T-cell (primary cell): ENCODE data around the gene SH3RF1. TPM values are rescaled to one million over a fixed set of nuclear protein-coding genes. Genes with fewer than 3 reads are reported as not detected.

ENCODE experiments used
- ATAC-seq, 4 experiments: fragments of 200-7000 bp in 3 of 4; fragments of 150-1000 bp in 1 of 4; cut with Tn5 transposase; replicated peaks in 1 of 4; 1 replicate in 3 of 4; 2 replicates in 1 of 4; pipeline ENCODE4 v1.10.0; 2021; ENCODE audit warnings: moderate library complexity in 3 of 4, mild to moderate bottlenecking in 2 of 4, moderate number of reproducible peaks in 1 of 4
- CTCF ChIA-PET, 2 donors: fragments of 300-600 bp; sonication (Branson Sonifier 250); formaldehyde crosslinking; loops; one replicate each; lab custom pipeline; 2022; ENCODE audit warnings: antibody characterized with exemption in 2 of 2; lab: Charles Lee
- POLR2A ChIA-PET, 2 donors: fragments of 300-600 bp; sonication (Branson Sonifier 250); formaldehyde crosslinking; loops; one replicate each; lab custom pipeline; 2022; ENCODE audit warnings: antibody characterized with exemption in 2 of 2; lab: Charles Lee
- DNase-seq, 35 experiments: peaks; one replicate each; pipeline versions ENCODE4 v3.0.0 to v3.0.0-alpha.2; 2013 to 2023
- H3K27ac ChIP-seq: one replicate; pipeline ENCODE4 v1.5.1; 2013; ENCODE audit warnings: low read length
- H3K27me3 ChIP-seq, 2 experiments: replicated peaks in 1 of 2; 1 replicate in 1 of 2; 2 replicates in 1 of 2; pipeline versions ENCODE4 v1.6.1 to v1.7.0; 2013; ENCODE audit warnings: low read length in 1 of 2, mixed read lengths in 1 of 2; ENCODE audit not compliant: control insufficient read depth in 2 of 2, insufficient read depth in 2 of 2; ENCODE audit errors: extremely low read depth in 1 of 2
- H3K36me3 ChIP-seq, 2 donors: 1 replicate in 1 of 2; 2 replicates in 1 of 2; pipeline versions ENCODE4 v1.6.1 to v1.7.0; 2013; ENCODE audit warnings: low read length in 1 of 2; ENCODE audit not compliant: control insufficient read depth in 2 of 2, insufficient read depth in 1 of 2; ENCODE audit errors: extremely low read depth in 1 of 2
- H3K4me1 ChIP-seq, 2 experiments: 1 replicate in 1 of 2; 2 replicates in 1 of 2; pipeline versions ENCODE4 v1.6.1 to v1.7.0; 2013; ENCODE audit warnings: low read length in 2 of 2, mixed read lengths in 1 of 2; ENCODE audit not compliant: insufficient read depth in 2 of 2, control insufficient read depth in 1 of 2; ENCODE audit errors: extremely low read depth in 1 of 2
- H3K4me3 ChIP-seq, 2 donors: 1 replicate in 1 of 2; 2 replicates in 1 of 2; pipeline versions ENCODE4 v1.5.1 to v1.7.0; 2013; ENCODE audit warnings: mild to moderate bottlenecking in 2 of 2, low read length in 1 of 2, moderate library complexity in 1 of 2; ENCODE audit not compliant: control insufficient read depth in 1 of 2; ENCODE audit errors: extremely low read depth in 1 of 2
- H3K9me3 ChIP-seq: 2 replicates; pipeline ENCODE4 v1.7.0; 2013
- H3K27ac Mint-ChIP-seq, 2 donors: one replicate each; pipeline ENCODE4 v1.8.0; 2020 to 2021; ENCODE audit warnings: mild to moderate bottlenecking in 2 of 2, mixed read lengths in 2 of 2
- H3K27me3 Mint-ChIP-seq, 2 donors: one replicate each; pipeline ENCODE4 v1.8.0; 2021 to 2022; ENCODE audit warnings: mixed read lengths in 2 of 2
- H3K36me3 Mint-ChIP-seq: one replicate; pipeline ENCODE4 v1.8.0; 2021; ENCODE audit warnings: mixed read lengths
- H3K4me1 Mint-ChIP-seq, 3 donors: one replicate each; pipeline ENCODE4 v1.8.0; 2020 to 2022; ENCODE audit warnings: mixed read lengths in 3 of 3, mild to moderate bottlenecking in 1 of 3
- H3K4me3 Mint-ChIP-seq, 3 donors: one replicate each; pipeline ENCODE4 v1.8.0; 2020 to 2022; ENCODE audit warnings: mild to moderate bottlenecking in 3 of 3, mixed read lengths in 3 of 3, moderate library complexity in 3 of 3
- H3K9me3 Mint-ChIP-seq, 3 donors: one replicate each; pipeline ENCODE4 v1.8.0; 2020 to 2022; ENCODE audit warnings: mixed read lengths in 3 of 3
- WGBS: methylation state at CpG from one replicate; pipeline ENCODE4 v1.1.5; 2013; ENCODE audit warnings: missing lambda C conversion rate; ENCODE audit not compliant: insufficient coverage; 5-methylcytosine and 5-hydroxymethylcytosine counted together
- total RNA-seq, 35 experiments: library from RNA in 6 of 35; stranded (reverse) in 6 of 35; fragments of 120-200 nt in 1 of 35; gene quantifications; one replicate each; pipeline versions ENCODE4 v1.2.1 to v1.2.4 and lab custom pipeline; 2013 to 2026

The SH3RF1 gene
- total RNA-seq, 5 donors from 2014 or later (not counting 1 experiment from before 2014, with no cell fraction given) = 0.23 to 0.60 (median 0.27) TPM; not detected in 1

- no CpG with 5 or more reads among the region's 2 CpGs for whole genome bisulfite sequencing
- CTCF ChIA-PET = no interaction called here
- H3K27me3 ChIP-seq = no peaks in the 10 kb centered on the region
- DNase-seq (no peak), ATAC-seq (no peak)
- no peak overlapping the region for H3K27ac ChIP-seq
- no peaks in the 10 kb centered on the region for H3K9me3 ChIP-seq
- no peaks in the 10 kb centered on the region for H3K4me1 ChIP-seq
- H3K9me3 Mint-ChIP-seq = no peaks in the 10 kb centered on the region
- POLR2A ChIA-PET = no interaction called here
- no peak overlapping the region for H3K4me3 ChIP-seq
- H3K4me3 Mint-ChIP-seq = no peak overlapping the region
- peaks cover 4% of the 10 kb centered on the region in 2 donors for H3K27me3 Mint-ChIP-seq
- H3K36me3 ChIP-seq = no peaks in the 10 kb centered on the region
- no peaks in the 10 kb centered on the region for H3K36me3 Mint-ChIP-seq
- no peaks in the 10 kb centered on the region for H3K4me1 Mint-ChIP-seq
- H3K27ac Mint-ChIP-seq = no peak overlapping the region
Observed at GRCh38 chr4:169219440-169219839, 51.3 kb downstream of the SH3RF1 start.

DNA sequence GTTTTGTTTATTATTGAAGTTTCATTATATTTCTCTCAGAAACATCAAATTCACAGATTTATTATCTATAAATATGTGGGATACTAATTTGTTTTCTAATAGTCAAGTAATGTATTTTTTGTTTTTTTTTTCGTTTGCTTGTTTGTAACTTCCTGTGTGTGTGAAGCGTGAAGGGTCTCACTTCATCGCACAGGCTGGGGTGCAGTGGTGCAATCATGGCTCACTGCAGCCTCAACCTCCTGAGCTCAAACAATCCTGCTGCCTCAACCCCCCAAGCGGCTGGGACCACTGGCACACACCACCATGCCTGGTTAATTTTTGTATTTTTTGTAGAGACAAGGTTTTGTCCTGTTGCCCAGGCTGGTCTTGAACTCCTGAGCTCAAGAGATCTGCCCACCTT lies 55.1 kb downstream of the SH3RF1 start:
- Histone ChIP-seq H3K9me3 (no peaks in the 10 kb centered on the region), H3K27me3 (no peaks in the 10 kb centered on the region), H3K27ac (no peak overlapping the region), H3K4me3 (no peak overlapping the region), H3K4me1 (no peaks in the 10 kb centered on the region), H3K36me3 (no peaks in the 10 kb centered on the region)
- H3K27ac Mint-ChIP-seq = no peak overlapping the region
- WGBS = no CpG with 5 or more reads among the region's 4 CpGs
- H3K4me1 Mint-ChIP-seq = peaks cover 0 to under 1% (median 0%) of the 10 kb centered on the region in 3 donors
- no peak for DNase-seq
- no peak for ATAC-seq
- H3K36me3 Mint-ChIP-seq = no peaks in the 10 kb centered on the region
- H3K27me3 Mint-ChIP-seq = peaks cover 4 to 7% of the 10 kb centered on the region in 2 donors
- no peak overlapping the region for H3K4me3 Mint-ChIP-seq
- ChIA-PET POLR2A (no interaction called here), CTCF (no interaction called here)
- no peaks in the 10 kb centered on the region for H3K9me3 Mint-ChIP-seq

DNA sequence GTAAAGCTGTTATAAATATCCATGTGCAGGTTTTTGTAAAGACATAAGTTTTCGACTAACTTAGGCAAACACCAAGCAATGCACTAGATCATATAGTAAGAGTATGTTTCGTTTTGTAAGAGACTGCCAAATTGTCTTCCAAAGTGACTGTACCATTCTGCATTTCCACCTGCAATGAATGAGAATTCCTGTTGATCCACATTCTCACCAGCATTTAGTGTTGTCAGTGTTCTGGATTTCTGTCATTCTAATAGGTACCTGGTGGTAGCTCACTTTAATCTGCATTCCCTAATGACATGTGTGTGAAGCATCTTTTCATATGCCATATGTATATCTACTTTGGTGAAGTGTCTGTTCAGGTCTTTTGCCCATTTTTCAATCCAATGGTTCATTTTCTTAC lies 57.8 kb downstream of the SH3RF1 start:
- no peaks in the 10 kb centered on the region for H3K36me3 ChIP-seq
- no peak overlapping the region for H3K4me3 ChIP-seq
- H3K27me3 ChIP-seq = no peaks in the 10 kb centered on the region
- no peaks in the 10 kb centered on the region for H3K4me1 ChIP-seq
- no peak for ATAC-seq
- Mint-ChIP-seq H3K4me3 (no peak overlapping the region), H3K9me3 (no peaks in the 10 kb centered on the region), H3K36me3 (no peaks in the 10 kb centered on the region), H3K27ac (no peak overlapping the region), H3K4me1 (peaks cover 0 to 2% (median 0%) of the 10 kb centered on the region in 3 donors), H3K27me3 (peaks cover 4 to 5% of the 10 kb centered on the region in 2 donors)
- H3K27ac ChIP-seq = no peak overlapping the region
- WGBS = no CpG with 5 or more reads among the region's 2 CpGs
- ChIA-PET CTCF (no interaction called here), POLR2A (no interaction called here)
- H3K9me3 ChIP-seq = no peaks in the 10 kb centered on the region
- no peak for DNase-seq

DNA sequence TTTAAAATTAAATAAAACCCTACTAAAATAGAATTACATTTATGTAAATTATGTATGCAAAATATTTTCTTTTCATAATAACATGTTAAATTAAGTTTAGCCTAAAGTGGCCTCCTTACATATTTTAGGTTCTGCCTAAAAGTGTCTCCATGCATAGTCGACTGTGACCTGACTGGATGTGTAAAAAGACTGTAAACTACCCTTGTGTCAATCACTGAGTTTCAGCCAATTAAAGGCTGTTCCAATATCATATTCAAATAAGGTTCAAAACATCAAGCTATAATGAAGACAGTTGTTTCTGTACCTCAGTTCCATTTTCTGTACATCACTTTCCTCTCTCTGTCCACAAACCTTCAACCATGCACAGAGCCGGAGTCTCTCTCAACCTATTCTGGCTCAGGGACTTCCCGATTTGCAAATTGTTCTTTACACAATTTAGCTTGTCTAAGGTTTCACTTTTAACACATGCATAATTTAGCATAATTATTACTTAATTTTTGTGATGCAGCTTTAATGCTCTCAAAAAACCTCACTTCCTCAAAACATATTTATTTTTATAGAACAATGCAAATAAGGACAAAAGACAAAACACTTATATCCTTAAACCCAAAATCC lies 60.1 kb downstream of the SH3RF1 start:
- Mint-ChIP-seq H3K4me3 (no peak overlapping the region), H3K4me1 (peaks cover 0 to 2% (median 0%) of the 10 kb centered on the region in 3 donors), H3K9me3 (no peaks in the 10 kb centered on the region), H3K36me3 (no peaks in the 10 kb centered on the region), H3K27ac (no peak overlapping the region), H3K27me3 (peaks cover 4 to 5% of the 10 kb centered on the region in 2 donors)
- H3K27ac ChIP-seq = no peak overlapping the region
- H3K4me3 ChIP-seq = no peak overlapping the region
- CTCF ChIA-PET = interaction anchor here in 1 of 2 donors (0.6 kb wide), 1 partner anchor 13 kb away, joined by 3 read pairs; no protein-coding TSS in a partner anchor
- POLR2A ChIA-PET = no interaction called here
- H3K27me3 ChIP-seq = no peaks in the 10 kb centered on the region
- no CpG with 5 or more reads among the region's 3 CpGs for WGBS
- ATAC-seq = no peak
- no peaks in the 10 kb centered on the region for H3K9me3 ChIP-seq
- DNase-seq = peak in 1 of 35 experiments; percentile 13
- H3K4me1 ChIP-seq = no peaks in the 10 kb centered on the region
- no peaks in the 10 kb centered on the region for H3K36me3 ChIP-seq

- 100% methylated on average over 1 of the region's 5 CpGs for WGBS
- Histone ChIP-seq H3K9me3 (no peaks in the 10 kb centered on the region), H3K4me3 (no peak overlapping the region), H3K27me3 (no peaks in the 10 kb centered on the region), H3K4me1 (no peaks in the 10 kb centered on the region), H3K27ac (no peak overlapping the region), H3K36me3 (no peaks in the 10 kb centered on the region)
- Mint-ChIP-seq H3K36me3 (no peaks in the 10 kb centered on the region), H3K27ac (no peak overlapping the region), H3K9me3 (no peaks in the 10 kb centered on the region), H3K4me3 (no peak overlapping the region), H3K27me3 (peaks cover 0 to 5% of the 10 kb centered on the region in 2 donors), H3K4me1 (peaks cover 0 to 2% (median 0%) of the 10 kb centered on the region in 3 donors)
- no peak for ATAC-seq
- ChIA-PET POLR2A (no interaction called here), CTCF (no interaction called here)
- DNase-seq = no peak
Observed at GRCh38 chr4:169209388-169209883, 61.3 kb downstream of the SH3RF1 start.

- no peak for ATAC-seq
- Histone ChIP-seq H3K27ac (no peak overlapping the region), H3K4me1 (no peaks in the 10 kb centered on the region), H3K4me3 (no peak overlapping the region), H3K36me3 (no peaks in the 10 kb centered on the region), H3K9me3 (no peaks in the 10 kb centered on the region), H3K27me3 (no peaks in the 10 kb centered on the region)
- ChIA-PET POLR2A (no interaction called here), CTCF (no interaction called here)
- no CpG with 5 or more reads among the region's 1 CpG for WGBS
- Mint-ChIP-seq H3K27ac (no peak overlapping the region), H3K4me3 (no peak overlapping the region), H3K4me1 (peaks cover 0 to 2% (median 0%) of the 10 kb centered on the region in 3 donors), H3K27me3 (peaks cover 0 to 5% of the 10 kb centered on the region in 2 donors), H3K9me3 (no peaks in the 10 kb centered on the region), H3K36me3 (no peaks in the 10 kb centered on the region)
- no peak for DNase-seq
Observed at GRCh38 chr4:169208516-169208915, 62.2 kb downstream of the SH3RF1 start.
